HG02840 (cell line): ENCODE measurements around the gene CDH13.

Source experiments
- ATAC-seq: cut with Tn5 transposase; IDR thresholded peaks from one replicate; pipeline ENCODE4 v1.9.1; 2021; ENCODE audit warnings: mild to moderate bottlenecking, moderate library complexity, moderate number of reproducible peaks; ENCODE audit not compliant: unreplicated experiment, low FRiP score

The CDH13 gene

GRCh38 chr16:83013071-83013470 lies 386.3 kb downstream of the CDH13 start:
- ATAC-seq, result no peak

DNA sequence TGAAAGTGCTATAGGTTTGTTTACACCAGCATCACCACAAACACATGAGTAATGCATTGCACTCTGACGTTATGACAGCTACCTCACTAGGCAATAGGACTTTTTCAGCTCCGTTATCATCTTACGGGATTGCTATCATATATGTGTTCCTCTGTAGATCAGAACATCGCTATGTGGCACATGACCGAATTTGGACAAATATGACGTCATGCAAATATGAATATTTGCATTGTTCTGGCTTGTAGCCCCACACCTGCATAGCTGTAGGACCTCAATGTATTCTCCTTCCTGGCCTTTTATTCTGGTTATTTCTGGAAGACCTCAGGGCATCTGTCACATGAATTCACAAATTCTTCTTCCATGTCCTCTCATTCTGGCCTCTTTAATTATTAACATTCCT lies 393.2 kb downstream of the CDH13 start:
- ATAC-seq, result no peak

DNA sequence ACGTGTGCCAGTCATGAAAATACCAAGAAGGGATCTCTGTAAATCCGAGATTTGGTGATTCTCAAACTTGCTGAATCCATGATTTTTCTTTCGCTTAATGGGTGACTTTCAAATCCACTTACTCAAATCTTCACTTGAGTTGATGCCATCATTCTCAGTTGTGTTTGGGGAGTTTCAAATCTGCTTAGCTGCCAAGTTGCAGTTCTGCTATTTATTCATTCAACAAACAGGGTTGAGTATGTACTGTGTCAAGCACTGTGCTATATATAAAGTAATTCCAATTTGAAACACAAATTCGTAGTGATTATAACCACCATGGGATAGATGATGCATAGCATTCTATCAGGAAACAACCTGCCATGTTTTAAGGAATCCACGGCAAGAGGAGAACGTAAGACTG lies 394.3 kb downstream of the CDH13 start:
- ATAC-seq, result no peak

GRCh38 chr16:83021746-83022145 lies 395.0 kb downstream of the CDH13 start:
- ATAC-seq, result no peak

DNA sequence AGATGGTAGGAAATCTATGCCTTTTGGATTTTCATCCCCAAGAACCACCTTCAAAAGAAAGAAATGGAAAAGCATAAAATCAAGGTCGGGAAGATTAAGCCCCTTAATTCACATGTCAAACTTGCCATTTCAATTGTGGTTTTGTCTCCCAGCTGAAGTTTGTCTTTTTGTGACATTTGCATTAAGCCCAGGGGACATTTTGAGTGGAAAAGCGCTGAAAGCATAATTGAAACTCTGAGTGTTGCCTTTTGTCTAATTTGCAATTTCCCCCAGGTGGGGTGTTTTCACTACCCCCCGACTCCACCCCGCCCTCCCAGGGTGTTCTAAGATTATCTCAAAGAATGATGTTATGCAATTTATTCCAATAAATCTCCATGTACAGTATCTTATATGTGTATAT lies 396.2 kb downstream of the CDH13 start:
- no peak for ATAC-seq

- ATAC-seq, result no peak
Observed at GRCh38 chr16:83023640-83024039, 396.9 kb downstream of the CDH13 start.

GRCh38 chr16:83027973-83028372 lies 401.2 kb downstream of the CDH13 start:
- ATAC-seq, result no peak

- ATAC-seq, result no peak
Observed at GRCh38 chr16:83029467-83029866, 402.7 kb downstream of the CDH13 start.

DNA sequence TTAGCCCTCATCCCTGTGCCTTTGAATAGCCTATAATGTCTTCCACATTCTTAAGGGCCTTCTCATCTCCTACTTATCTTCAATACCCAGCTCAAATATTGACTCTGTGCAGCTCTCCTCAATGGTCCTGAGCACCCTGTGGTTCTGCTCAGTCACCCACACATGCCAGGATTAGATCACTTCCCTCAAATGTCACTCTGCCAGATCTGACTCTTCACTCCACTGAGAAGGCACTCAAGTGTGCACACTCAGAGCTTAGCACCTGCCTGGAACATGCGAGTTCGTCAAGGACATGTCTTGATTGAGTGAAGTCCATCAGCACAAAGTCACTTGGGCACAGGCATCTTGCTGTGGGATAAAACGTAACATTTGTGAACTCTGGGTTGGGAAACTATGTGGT lies 404.8 kb downstream of the CDH13 start:
- ATAC-seq, result no peak

DNA sequence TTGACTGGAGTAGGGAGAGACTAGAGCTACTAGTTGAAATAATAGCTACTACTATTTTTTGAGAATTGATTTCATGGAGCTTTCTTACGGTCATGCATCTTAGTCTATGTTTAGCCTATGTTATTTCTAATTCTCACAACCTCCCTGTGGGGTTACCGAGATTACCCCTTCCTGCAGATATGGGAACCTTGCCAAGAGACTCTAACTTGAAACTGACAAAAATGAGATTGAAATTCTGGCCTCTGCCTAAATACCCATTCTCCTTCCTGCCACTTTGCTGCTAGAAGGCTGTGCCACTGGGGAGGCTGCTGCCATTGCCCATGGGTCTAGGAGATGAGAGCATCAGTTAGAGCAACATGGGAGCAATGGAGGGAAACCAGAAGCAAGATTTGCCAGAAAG lies 410.3 kb downstream of the CDH13 start:
- ATAC-seq, result no peak

DNA sequence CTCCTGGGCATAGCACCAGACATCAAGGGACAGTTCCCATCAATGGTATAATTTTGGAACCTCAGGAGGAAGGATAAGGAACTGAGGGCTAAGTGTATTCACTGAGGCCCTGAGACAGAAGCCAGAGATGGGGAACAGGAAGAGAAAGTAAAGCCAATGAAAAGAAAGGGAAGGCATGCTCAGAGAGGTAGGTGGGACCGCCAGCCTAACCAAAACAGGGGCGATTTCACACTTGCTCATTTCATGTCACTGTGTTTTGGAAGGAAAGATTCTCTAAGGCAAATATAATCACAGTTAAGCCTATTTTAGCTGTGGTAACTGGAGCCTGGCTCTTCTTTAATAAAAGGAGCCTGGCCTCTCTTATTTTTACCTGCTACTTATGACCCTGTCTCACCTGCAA lies 411.1 kb downstream of the CDH13 start:
- no peak for ATAC-seq

GRCh38 chr16:83040174-83040573 lies 413.4 kb downstream of the CDH13 start:
- ATAC-seq, result no peak

GRCh38 chr16:83044589-83044988 lies 417.8 kb downstream of the CDH13 start:
- no peak for ATAC-seq

- no peak for ATAC-seq
Observed at GRCh38 chr16:83045790-83046189, 419.0 kb downstream of the CDH13 start.

DNA sequence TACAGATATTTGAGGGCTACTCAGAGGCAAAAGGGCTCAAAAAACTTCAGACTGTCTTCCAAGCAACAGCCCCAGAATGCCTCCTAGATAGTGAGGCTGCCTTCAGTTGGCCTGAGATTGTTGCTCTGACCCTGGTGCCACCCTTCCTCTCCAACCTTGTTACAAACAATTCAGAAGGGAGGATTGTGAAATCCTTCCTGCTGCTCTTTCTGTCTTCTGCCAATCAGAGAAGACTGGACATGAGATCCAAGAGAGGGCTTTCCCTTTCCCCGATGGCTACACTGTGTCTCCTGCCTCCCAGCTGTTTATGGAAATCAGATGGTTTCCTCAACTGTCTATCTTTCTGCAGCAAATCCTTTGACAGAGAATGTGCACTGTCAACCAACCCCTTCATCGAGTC lies 419.9 kb downstream of the CDH13 start:
- no peak for ATAC-seq

- ATAC-seq, result no peak
Observed at GRCh38 chr16:83051451-83051850, 424.7 kb downstream of the CDH13 start.

DNA sequence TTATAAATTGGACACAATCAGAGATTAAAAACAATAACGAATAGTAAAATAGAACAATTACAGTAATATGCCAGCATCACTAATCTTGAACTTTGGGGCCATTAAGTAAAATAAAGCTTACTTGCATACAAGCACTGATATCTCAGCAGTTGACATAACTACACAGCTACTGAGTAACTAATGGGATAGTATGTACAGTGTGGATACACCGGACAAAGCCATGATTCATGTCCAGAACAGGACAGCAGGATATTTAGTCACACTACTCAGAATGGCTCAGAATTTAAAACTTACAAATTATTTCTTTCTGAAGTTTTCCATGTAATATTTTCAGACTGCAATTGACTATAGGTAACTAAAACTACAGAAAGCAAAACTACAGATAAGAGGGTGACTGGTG lies 427.5 kb downstream of the CDH13 start:
- no peak for ATAC-seq

DNA sequence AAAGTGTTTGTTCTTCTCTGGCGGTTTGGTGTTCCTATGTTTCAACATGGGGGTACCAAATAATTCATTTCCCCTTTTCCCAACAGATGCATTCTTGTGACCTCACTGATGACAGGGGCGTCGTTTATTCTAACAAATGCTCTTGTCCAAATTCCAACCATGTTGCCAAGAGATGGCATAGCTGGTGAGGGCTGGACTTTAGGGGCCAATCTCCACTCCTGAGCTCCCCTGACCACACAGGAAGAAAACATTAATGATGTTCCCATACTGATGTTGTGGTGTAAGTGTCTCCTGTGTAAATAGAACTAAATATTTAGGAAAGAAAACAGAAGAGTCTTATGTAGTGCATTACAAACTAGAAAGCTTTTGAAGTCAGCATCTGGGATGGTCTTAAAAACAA lies 431.6 kb downstream of the CDH13 start:
- ATAC-seq, result no peak

GRCh38 chr16:83059237-83059636 lies 432.5 kb downstream of the CDH13 start:
- ATAC-seq, result no peak

DNA sequence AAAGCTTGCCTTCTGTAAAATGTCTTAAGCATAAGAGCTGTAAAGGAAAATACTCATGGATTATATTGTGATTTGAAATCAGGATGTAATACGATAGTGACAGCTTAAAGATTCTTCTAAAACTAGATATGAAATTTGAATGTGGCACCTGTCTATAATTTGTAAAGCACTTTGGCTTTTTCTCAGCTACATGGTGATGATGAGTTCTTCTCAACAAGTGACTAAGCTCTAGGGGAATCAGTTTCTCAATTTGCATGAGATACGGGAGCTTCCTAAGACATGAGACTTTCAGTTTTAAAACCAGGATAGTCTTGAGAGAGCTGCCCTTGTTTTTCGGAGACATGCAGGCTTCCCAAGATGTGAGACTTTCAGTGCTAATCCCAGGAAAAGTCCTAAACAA lies 439.2 kb downstream of the CDH13 start:
- ATAC-seq, result no peak

DNA sequence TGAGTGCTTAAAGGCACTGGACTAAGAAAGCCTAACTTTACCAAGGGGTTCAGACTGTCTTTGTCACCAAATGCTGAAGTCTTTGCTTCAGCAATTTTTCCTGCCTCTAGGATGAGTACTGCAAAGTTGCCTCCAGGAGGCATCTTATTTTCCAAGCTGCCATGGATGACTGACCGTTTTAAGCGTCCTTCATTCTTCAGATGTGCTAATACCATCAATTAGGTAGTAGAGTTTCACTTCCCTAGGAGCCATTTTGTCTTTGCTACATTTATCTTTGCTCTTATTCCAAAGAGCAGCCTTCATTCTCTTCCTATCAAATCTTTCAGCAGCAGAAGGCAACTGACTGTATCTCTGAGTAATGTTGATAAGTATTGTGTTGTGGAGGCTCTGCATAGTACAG lies 440.1 kb downstream of the CDH13 start:
- no peak for ATAC-seq

DNA sequence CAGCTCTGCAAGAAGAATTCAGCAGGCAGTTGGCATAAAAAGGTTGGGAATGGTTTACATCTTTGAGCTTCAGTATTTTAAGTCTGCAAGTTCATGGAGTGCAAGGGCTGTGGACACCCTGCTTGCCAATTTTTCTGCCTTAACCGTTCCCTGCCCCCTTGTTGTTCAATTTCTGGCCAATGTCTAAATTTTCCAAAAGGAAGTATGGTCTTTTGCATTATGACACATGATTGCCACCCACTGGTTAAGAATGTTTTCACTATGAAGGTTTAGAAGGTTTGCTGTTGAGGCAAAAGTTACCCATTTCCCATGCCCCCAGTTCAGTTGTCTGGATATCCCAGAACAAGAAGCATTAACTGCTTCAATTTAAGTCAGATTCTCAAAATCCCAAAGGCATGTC lies 441.9 kb downstream of the CDH13 start:
- no peak for ATAC-seq

GRCh38 chr16:83070416-83071209 lies 443.8 kb downstream of the CDH13 start:
- ATAC-seq, result no peak
